SK-N-MC (cell line): ENCODE results near the gene TNK2.

Experiments
- EZH2 ChIP-seq: fragments of 200-600 bp; sonication (generic); IDR thresholded peaks from one replicate; pipeline ENCODE4 v1.6.1; 2017; ENCODE audit warnings: antibody characterized with exemption
- POLR2AphosphoS5 ChIP-seq: IDR thresholded peaks from 2 replicates; pipeline ENCODE4 v1.6.1; 2012; ENCODE audit warnings: mild to moderate bottlenecking, low read depth, low read length, borderline replicate concordance

GRCh38 chr3:195847055-195847950 is 61.0 kb downstream of the TNK2 start:
- TF ChIP-seq EZH2 = no peak
- TF ChIP-seq POLR2AphosphoS5 = no peak
